Measurements from ENCODE around the gene CCDC43. TPM values are rescaled to one million over a fixed set of nuclear protein-coding genes. Genes with fewer than 3 reads are reported as not detected.

Gene CCDC43
- total RNA-seq, 1 donor from 2014 or later = 29.7 TPM

- H3K9me3 ChIP-seq (ENCODE audit: control insufficient read depth in 3 of 3, low read length in 3 of 3) = no peaks in the 10 kb centered on the region
- no peaks in the 10 kb centered on the region for H3K36me3 ChIP-seq (ENCODE audit: control insufficient read depth in 3 of 3, insufficient read depth in 3 of 3, low read length in 3 of 3)
- peaks cover 2 to 17% (median 6%) of the 10 kb centered on the region in 3 donors for H3K27me3 ChIP-seq (ENCODE audit: control insufficient read depth in 3 of 3, insufficient read depth in 3 of 3, low read length in 3 of 3)
- no peaks in the 10 kb centered on the region for H3K4me1 ChIP-seq (ENCODE audit: control insufficient read depth in 3 of 3, insufficient read depth in 3 of 3, low read length in 3 of 3)
- no peak overlapping the region for H3K9ac ChIP-seq (ENCODE audit: low read depth in 1 of 3, low read length in 3 of 3)
- no peak overlapping the region for H3K4me3 ChIP-seq (ENCODE audit: low read length in 3 of 3)
- H3K27ac ChIP-seq (ENCODE audit: low read depth, low read length) = no peak overlapping the region
Measured at GRCh38 chr17:44629314-44629713, 60.3 kb downstream of the CCDC43 start.

- Histone ChIP-seq H3K4me1 (ENCODE audit: control insufficient read depth in 3 of 3, insufficient read depth in 3 of 3, low read length in 3 of 3) (no peaks in the 10 kb centered on the region), H3K9ac (ENCODE audit: low read depth in 1 of 3, low read length in 3 of 3) (no peak overlapping the region)
Measured at GRCh38 chr17:44628243-44629188, 61.1 kb downstream of the CCDC43 start.

GRCh38 chr17:44627513-44628242, 61.9 kb downstream of the CCDC43 start:
- Histone ChIP-seq H3K9ac (ENCODE audit: low read depth in 1 of 3, low read length in 3 of 3) (no peak overlapping the region), H3K27ac (ENCODE audit: low read depth, low read length) (no peak overlapping the region), H3K4me1 (ENCODE audit: control insufficient read depth in 3 of 3, insufficient read depth in 3 of 3, low read length in 3 of 3) (no peaks in the 10 kb centered on the region), H3K27me3 (ENCODE audit: control insufficient read depth in 3 of 3, insufficient read depth in 3 of 3, low read length in 3 of 3) (peaks cover 2 to 18% (median 6%) of the 10 kb centered on the region in 3 donors), H3K36me3 (ENCODE audit: control insufficient read depth in 3 of 3, insufficient read depth in 3 of 3, low read length in 3 of 3) (no peaks in the 10 kb centered on the region), H3K4me3 (ENCODE audit: low read length in 3 of 3) (no peak overlapping the region), H3K9me3 (ENCODE audit: control insufficient read depth in 3 of 3, low read length in 3 of 3) (no peaks in the 10 kb centered on the region)

More at GRCh38 chr17:44628243-44629188, 61.1 kb downstream of the CCDC43 start:
- Histone ChIP-seq H3K9me3 (ENCODE audit: control insufficient read depth in 3 of 3, low read length in 3 of 3) (no peaks in the 10 kb centered on the region), H3K36me3 (ENCODE audit: control insufficient read depth in 3 of 3, insufficient read depth in 3 of 3, low read length in 3 of 3) (no peaks in the 10 kb centered on the region), H3K27ac (ENCODE audit: low read depth, low read length) (no peak overlapping the region), H3K4me3 (ENCODE audit: low read length in 3 of 3) (no peak overlapping the region), H3K27me3 (ENCODE audit: control insufficient read depth in 3 of 3, insufficient read depth in 3 of 3, low read length in 3 of 3) (peaks cover 2 to 17% (median 6%) of the 10 kb centered on the region in 3 donors)

Small RNA genes within 50 kb of the gene (small RNA-seq; reads per million reads assigned to genes)
- gene RN7SL819P (not detected), gene SMCO4P1 (not detected)

Other genes with a start within 250 kb of the CCDC43 start
- gene GPATCH8, start 186.4 kb downstream of the CCDC43 start, total RNA-seq = 25.1 TPM
- gene FZD2, start 132.3 kb downstream of the CCDC43 start, total RNA-seq = 8.9 TPM
- 0.52 TPM for gene MEIOC, start 33.3 kb downstream of the CCDC43 start, total RNA-seq
- gene DBF4B, start 18.9 kb upstream of the CCDC43 start, total RNA-seq = 2.6 TPM
- gene ADAM11, start 69.2 kb upstream of the CCDC43 start, total RNA-seq = 0.52 TPM
- gene GJC1, start 140.5 kb upstream of the CCDC43 start, total RNA-seq = 24.5 TPM
- gene HIGD1B, start 158.1 kb upstream of the CCDC43 start, total RNA-seq = 8.9 TPM
- 79.3 TPM for gene EFTUD2, start 209.7 kb upstream of the CCDC43 start, total RNA-seq
- gene GFAP, start 225.7 kb upstream of the CCDC43 start, total RNA-seq = 2.1 TPM